Stimulated activated naive CD8-positive, alpha-beta T cell treated with anti-CD3 and anti-CD28 coated beads, Interleukin-15, Interleukin-2, amounts not matched to agents 100 U/mL and 50 U/mL, for 24 hours (primary cell): ENCODE data around the gene MUCL3.
"Not testable (repeated sequence)": the region's sequence is repeated elsewhere in the genome, so short reads cannot be mapped to it uniquely, and the experiment has no call there.

Source experiments
- ATAC-seq: fragments of 150-1000 bp; cut with Tn5 transposase; one replicate; pipeline ENCODE4 v1.10.0; 2021
- DNase-seq: peaks from one replicate; pipeline ENCODE4 v3.0.0; 2021

Gene MUCL3

DNA sequence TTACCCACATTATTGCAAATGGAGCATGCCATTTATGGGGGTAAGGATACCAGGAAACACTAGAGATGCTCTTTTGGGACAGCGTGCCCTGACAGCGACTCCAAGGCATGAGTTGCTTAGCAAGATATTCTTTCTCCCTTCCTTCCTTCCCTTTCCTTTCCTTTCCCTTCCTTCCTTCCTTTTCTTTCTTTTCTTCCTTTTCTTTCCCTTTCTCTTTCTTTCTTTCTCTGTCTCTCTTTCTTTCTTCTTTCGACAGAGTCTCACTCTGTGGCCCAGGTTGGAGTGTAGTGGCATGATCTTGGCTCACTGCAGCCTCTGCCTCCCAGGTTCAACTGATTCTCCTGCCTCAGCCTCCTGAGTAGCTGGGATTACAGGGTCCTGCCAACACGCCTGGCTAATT is 3.3 kb downstream of the MUCL3 start:
- DNase-seq (no peak), ATAC-seq (no peak)

DNA sequence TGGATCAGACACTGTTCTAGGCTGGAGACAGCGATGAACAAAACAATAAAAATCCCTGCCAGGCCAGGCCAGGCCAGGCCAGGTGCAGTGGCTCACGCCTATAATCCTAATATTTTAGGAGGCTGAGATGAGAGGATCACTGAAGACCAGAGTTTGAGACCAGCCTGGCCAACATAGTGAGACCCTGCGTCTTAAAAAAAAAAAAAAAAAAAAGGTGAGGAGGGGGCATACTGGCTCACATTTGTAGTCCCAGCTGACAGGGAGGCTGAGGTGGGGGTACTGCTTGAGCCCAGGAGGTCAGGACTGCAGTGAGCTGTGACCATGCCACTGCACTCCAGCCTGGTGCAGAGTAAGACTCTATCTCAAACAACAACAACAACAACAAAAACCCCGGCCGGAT is 4.5 kb downstream of the MUCL3 start:
- no peak for ATAC-seq
- no peak for DNase-seq

- DNase-seq (no peak), ATAC-seq (no peak)
Measured at GRCh38 chr6:30947231-30947630, 6.5 kb downstream of the MUCL3 start.

- DNase-seq: no peak
- ATAC-seq: no peak
Measured at GRCh38 chr6:30948811-30949210, 8.0 kb downstream of the MUCL3 start.

GRCh38 chr6:30951907-30952469 is 11.2 kb downstream of the MUCL3 start:
- DNase-seq (no peak), ATAC-seq (no peak)

- ATAC-seq (no peak), DNase-seq (no peak)
Measured at GRCh38 chr6:30954631-30955366, 14.0 kb downstream of the MUCL3 start.

- DNase-seq (peak; percentile 79), ATAC-seq (peak; percentile 88)
Measured at GRCh38 chr6:30955367-30956042, 14.7 kb downstream of the MUCL3 start.

DNA sequence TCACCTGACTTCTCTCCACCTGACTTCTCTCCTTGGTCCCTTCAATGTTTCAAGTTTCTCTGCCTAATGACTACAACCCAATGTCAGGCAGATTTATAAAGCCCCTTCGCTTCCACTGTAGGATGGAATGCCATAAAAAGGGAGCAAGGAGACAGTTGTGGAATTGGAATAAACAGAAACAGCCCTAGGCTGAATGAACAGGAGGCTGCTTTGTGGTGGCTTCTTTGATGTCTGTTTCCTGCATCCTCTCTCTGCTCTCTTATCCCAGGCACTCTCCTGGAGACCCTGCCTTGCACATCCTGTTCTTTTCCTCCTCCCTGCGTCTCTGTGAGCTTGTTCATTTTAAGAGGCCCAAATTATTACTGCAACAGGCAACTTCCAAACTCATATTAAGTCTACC is 16.9 kb downstream of the MUCL3 start:
- no peak for DNase-seq
- no peak for ATAC-seq

GRCh38 chr6:30960907-30961673 is 20.3 kb downstream of the MUCL3 start:
- no peak for DNase-seq
- ATAC-seq: no peak

GRCh38 chr6:30962716-30963115 is 21.9 kb downstream of the MUCL3 start:
- no peak for ATAC-seq
- no peak for DNase-seq

GRCh38 chr6:30963641-30964040 is 22.9 kb downstream of the MUCL3 start:
- ATAC-seq: no peak

GRCh38 chr6:30964075-30964474 is 23.3 kb downstream of the MUCL3 start:
- ATAC-seq: peak; percentile 30

More at GRCh38 chr6:30963641-30964040, 22.9 kb downstream of the MUCL3 start:
- no peak for DNase-seq

DNA sequence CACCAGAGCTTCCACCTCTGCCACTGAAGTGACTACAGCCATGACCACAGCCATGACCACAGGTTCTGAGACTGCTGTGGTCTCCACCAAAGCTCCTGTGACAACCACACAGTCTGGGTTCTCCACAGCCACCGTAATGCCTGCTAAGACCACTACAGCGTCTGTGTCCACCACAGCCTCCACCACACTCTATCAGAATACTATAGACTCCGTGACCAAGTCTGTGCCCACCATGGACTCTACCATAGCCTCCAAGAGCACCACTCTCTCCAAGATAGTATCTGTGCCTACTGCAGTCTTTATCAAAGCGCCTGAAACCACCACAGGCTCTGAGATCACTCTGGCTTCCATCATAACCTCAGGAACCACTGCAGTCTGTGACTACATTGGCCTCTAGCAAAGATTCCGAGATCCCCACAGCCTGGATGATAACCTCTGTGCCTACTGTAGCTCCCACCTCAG is 24.4 kb downstream of the MUCL3 start:
- ATAC-seq: peak; percentile 58
- no peak for DNase-seq

More at GRCh38 chr6:30964075-30964474, 23.3 kb downstream of the MUCL3 start:
- no peak for DNase-seq

GRCh38 chr6:30966154-30966553 is 25.4 kb downstream of the MUCL3 start:
- no peak for ATAC-seq

GRCh38 chr6:30969171-30969570 is 28.4 kb downstream of the MUCL3 start:
- not testable (repeated sequence) for ATAC-seq, DNase-seq

More at GRCh38 chr6:30966154-30966553, 25.4 kb downstream of the MUCL3 start:
- no peak for DNase-seq

GRCh38 chr6:30970946-30971345 is 30.2 kb downstream of the MUCL3 start:
- ATAC-seq (no peak), DNase-seq (no peak)

- ATAC-seq (no peak), DNase-seq (no peak)
Measured at GRCh38 chr6:30972816-30973215, 32.0 kb downstream of the MUCL3 start.

DNA sequence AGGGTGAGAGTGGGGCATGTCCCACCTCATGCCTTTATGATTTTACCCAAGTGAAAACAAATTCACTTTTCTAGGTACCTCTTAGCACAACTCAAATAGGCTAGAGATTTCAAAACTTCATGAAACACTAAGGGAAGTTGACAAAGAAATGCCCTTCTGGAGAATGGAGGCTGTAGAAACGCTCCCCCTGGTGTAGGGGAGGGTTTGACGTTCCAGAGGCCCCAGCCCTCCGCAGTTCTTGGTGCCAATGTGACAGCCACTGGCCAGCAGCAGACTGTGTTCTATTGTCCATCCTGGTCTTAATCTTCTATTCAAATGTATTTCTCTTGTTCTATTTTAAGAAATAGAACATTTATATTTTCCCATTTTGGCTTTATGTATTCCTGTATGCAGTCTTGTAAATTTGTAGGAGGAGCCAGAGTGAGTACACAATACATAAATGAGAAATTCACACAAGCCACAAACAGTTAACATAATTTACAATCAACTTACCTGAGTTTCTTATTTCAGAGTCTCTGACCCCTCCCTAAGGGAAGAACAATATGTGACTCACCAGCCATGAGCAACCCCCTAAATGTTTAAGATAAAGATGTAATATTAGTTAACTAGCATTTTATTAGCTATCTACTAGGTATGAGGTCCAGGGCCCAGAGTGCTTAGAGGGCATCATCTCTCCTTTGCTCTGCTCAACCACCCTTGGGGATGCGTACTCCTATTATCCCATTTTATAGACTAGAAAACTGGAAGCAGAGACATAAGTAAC is 33.9 kb downstream of the MUCL3 start:
- ATAC-seq (no peak), DNase-seq (no peak)

DNA sequence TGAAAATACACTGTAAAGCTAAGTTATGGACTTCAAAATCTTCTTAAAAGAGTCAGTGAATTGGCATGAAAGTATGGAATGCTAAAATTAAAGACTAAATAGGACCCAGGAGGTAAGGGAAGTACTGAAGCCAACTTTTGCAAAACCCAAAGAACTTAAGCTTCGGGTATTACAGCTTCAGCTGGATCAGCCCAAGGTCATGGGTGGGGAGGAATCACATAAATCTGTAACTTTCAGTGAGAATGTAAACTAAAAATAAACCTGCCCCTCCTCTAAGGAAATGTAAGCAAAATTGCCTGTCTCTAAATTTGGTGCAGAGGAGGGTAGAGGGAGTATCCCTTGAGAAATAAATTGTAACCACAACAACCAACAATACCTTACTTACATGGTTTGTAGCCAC is 38.4 kb downstream of the MUCL3 start:
- DNase-seq (no peak), ATAC-seq (no peak)

- no peak for ATAC-seq
- DNase-seq: no peak
Measured at GRCh38 chr6:30979690-30980089, 38.9 kb downstream of the MUCL3 start.

DNA sequence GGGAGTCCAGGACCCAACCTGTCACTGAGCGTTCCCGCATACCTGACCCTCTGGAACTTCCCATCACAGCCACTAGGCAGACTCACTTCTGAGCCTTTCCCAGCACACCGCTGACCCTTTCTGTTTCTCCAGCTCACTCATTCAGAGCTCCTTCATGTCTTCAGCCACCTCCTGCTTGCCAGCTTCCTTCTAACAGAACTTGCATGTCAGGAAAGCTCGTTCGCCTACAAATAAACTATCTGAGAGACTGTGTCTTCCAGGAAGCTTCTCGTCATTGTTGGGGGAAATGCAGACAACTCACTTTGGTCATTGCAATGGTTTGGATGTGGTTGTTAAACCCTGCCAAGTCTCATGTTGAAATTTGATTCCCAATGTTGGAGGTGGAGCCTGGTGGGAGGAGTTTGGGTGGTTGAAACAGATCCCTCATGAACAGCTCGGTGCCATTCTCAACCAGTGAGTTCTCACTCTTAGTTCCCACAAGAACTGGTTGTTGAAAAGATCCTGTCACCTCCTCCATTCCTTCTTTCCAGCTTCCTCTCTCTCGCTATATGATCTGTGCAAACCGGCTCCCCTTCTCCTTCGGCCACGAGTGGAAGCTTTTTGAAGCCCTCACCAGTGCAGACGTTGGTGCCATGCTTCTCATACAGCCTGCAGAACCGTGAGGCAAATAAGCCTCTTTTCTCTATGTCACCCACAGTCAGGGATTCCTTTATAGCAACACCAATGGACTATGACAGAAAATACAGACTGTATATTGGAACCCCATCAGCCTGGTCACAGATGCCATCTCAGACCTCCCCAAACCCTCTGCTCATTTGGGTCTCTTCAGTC is 41.4 kb downstream of the MUCL3 start:
- ATAC-seq (no peak), DNase-seq (no peak)
